Esophagus muscularis mucosa (tissue), 4 donors: ENCODE data around the gene PTBP1. TPM values are rescaled to one million over a fixed set of nuclear protein-coding genes. Genes with fewer than 3 reads are reported as not detected.

Experiments used
- DNase-seq: peaks from one replicate; pipeline ENCODE4 v3.0.0-alpha.2; 2017; ENCODE audit errors: extremely low spot score
- H3K27ac ChIP-seq, 4 donors: fragments of 200-600 bp; sonication (generic); replicated peaks in 1 of 4; 1 replicate in 3 of 4; 2 replicates in 1 of 4; pipeline ENCODE4 v1.5.1; 2016 to 2019; ENCODE audit warnings: mild to moderate bottlenecking in 1 of 4
- H3K27me3 ChIP-seq, 4 donors: fragments of 200-600 bp; sonication (generic); one replicate each; pipeline versions ENCODE4 v1.5.1 to v1.6.0; 2016 to 2019
- H3K36me3 ChIP-seq, 4 donors: fragments of 200-600 bp; sonication (generic); one replicate each; pipeline ENCODE4 v1.5.1; 2016 to 2019
- H3K4me1 ChIP-seq, 4 donors: fragments of 200-600 bp; sonication (generic); one replicate each; pipeline ENCODE4 v1.5.1; 2016 to 2019
- H3K4me3 ChIP-seq, 4 donors: fragments of 200-600 bp; sonication (generic); 1 replicate in 2 of 4; 2 replicates in 2 of 4; pipeline ENCODE4 v1.5.1; 2016 to 2019; ENCODE audit warnings: mild to moderate bottlenecking in 4 of 4, moderate library complexity in 1 of 4
- H3K9me3 ChIP-seq, 4 donors: fragments of 200-600 bp; sonication (generic); 1 replicate in 3 of 4; 2 replicates in 1 of 4; pipeline ENCODE4 v1.5.1; 2016 to 2019
- EP300 ChIP-seq: sonication (generic); formaldehyde crosslinking; IDR thresholded peaks from one replicate; pipeline ENCODE4 v1.6.1; 2017; ENCODE audit warnings: antibody characterized with exemption
- POLR2A ChIP-seq: fragments of 450-650 bp; IDR thresholded peaks from one replicate; pipeline ENCODE4 v1.6.1; 2017; ENCODE audit warnings: antibody characterized with exemption, moderate library complexity, mild to moderate bottlenecking, low read depth
- POLR2AphosphoS5 ChIP-seq, 2 donors: sonication (generic); formaldehyde crosslinking; IDR thresholded peaks; one replicate each; pipeline ENCODE4 v1.6.1; 2017; ENCODE audit warnings: antibody characterized with exemption in 2 of 2
- WGBS: methylation state at CpG from one replicate; pipeline ENCODE4 v1.1.5; 2018; 5-methylcytosine and 5-hydroxymethylcytosine counted together
- intact Hi-C: fragments of 100-400 bp; cut with DNase I; formaldehyde crosslinking; loops from one replicate; pipeline ENCODE4 v1.15.1; 2023
- total RNA-seq, 4 donors: library from RNA; depleted of rRNA; stranded (reverse); fragments of >200 nt; gene quantifications; one replicate each; pipeline versions ENCODE4 v1.1.0 to v1.2.1, GENCODE V29; 2016
- TF ChIP-seq, protein P1 (sequence below), 3 experiments: fragments of 200-600 bp in 2 of 3; fragments of 450-650 bp in 1 of 3; sonication (generic) in 2 of 3; IDR thresholded peaks; one replicate each; pipeline ENCODE4 v1.5.1; 2017 to 2019; ENCODE audit warnings: antibody characterized with exemption in 3 of 3, mild to moderate bottlenecking in 2 of 3, moderate library complexity in 1 of 3

PTBP1 gene
- total RNA-seq, 4 donors from 2014 or later, result 76.8 to 110 (median 95.3) TPM

DNA sequence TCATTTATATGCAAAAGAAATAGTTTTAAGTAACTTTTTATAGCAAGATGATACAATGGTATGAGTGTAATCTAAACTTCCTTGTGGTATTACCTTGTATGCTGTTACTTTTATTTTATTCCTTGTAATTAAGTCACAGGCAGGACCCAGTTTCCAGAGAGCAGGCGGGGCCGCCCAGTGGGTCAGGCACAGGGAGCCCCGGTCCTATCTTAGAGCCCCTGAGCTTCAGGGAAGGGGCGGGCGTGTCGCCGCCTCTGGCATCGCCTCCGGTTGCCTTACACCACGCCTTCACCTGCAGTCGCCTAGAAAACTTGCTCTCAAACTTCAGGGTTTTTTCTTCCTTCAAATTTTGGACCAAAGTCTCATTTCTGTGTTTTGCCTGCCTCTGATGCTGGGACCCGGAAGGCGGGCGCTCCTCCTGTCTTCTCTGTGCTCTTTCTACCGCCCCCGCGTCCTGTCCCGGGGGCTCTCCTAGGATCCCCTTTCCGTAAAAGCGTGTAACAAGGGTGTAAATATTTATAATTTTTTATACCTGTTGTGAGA is 14.3 kb downstream of the PTBP1 start:
- TF ChIP-seq EP300, result no peak
- TF ChIP-seq, protein P1, sequence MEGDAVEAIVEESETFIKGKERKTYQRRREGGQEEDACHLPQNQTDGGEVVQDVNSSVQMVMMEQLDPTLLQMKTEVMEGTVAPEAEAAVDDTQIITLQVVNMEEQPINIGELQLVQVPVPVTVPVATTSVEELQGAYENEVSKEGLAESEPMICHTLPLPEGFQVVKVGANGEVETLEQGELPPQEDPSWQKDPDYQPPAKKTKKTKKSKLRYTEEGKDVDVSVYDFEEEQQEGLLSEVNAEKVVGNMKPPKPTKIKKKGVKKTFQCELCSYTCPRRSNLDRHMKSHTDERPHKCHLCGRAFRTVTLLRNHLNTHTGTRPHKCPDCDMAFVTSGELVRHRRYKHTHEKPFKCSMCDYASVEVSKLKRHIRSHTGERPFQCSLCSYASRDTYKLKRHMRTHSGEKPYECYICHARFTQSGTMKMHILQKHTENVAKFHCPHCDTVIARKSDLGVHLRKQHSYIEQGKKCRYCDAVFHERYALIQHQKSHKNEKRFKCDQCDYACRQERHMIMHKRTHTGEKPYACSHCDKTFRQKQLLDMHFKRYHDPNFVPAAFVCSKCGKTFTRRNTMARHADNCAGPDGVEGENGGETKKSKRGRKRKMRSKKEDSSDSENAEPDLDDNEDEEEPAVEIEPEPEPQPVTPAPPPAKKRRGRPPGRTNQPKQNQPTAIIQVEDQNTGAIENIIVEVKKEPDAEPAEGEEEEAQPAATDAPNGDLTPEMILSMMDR (IDR thresholded peaks at IDR 0.05), result no peak
- TF ChIP-seq POLR2A, result no peak
- TF ChIP-seq POLR2AphosphoS5 (IDR thresholded peaks at IDR 0.05), result no peak
- Histone ChIP-seq H3K27me3 (no peaks in the 10 kb centered on the region), H3K4me3 (no peak overlapping the region), H3K4me1 (no peaks in the 10 kb centered on the region), H3K9me3 (no peaks in the 10 kb centered on the region), H3K27ac (no peak overlapping the region), H3K36me3 (peaks cover 64 to 77% (median 70%) of the 10 kb centered on the region in 4 donors)
- intact Hi-C loops, result no loop called here
- 91% methylated on average over 20 of the region's 20 CpGs for WGBS
- DNase-seq, result no peak

DNA sequence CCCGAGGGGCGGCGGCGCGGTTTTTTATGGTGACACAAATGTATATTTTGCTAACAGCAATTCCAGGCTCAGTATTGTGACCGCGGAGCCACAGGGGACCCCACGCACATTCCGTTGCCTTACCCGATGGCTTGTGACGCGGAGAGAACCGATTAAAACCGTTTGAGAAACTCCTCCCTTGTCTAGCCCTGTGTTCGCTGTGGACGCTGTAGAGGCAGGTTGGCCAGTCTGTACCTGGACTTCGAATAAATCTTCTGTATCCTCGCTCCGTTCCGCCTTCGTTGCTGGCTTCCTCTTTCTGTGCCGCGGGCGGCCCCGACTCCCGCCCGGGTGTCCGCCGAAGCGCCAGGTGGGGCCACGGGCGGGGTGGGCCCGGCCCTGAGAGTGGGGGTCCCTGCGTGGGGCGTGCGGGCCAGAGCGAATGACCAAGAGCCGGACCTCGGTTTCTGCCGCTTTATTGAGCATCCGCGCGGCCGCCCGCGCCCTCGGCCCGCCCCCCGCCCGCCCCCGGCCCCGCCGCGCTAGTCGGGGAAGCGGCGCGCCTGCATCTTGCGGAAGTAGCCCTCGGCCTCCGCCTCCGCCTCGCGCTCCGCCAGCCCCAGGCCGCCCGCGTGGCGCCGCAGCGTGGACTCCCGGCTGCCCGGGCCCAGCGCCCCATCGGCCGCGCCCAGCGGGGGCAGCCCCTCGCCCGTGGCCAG is 14.9 kb downstream of the PTBP1 start:
- DNase-seq, result no peak
- TF ChIP-seq EP300 (no peak), POLR2AphosphoS5 (IDR thresholded peaks at IDR 0.05) (no peak), POLR2A (no peak)
- TF ChIP-seq, protein P1 (IDR thresholded peaks at IDR 0.05), result no peak
- H3K4me3 ChIP-seq, result no peak overlapping the region
- intact Hi-C loops, result no loop called here
- 87% methylated on average over 32 of the region's 80 CpGs for WGBS
- H3K9me3 ChIP-seq, result no peaks in the 10 kb centered on the region
- no peaks in the 10 kb centered on the region for H3K27me3 ChIP-seq
- H3K27ac ChIP-seq, result no peak overlapping the region
- H3K4me1 ChIP-seq, result no peaks in the 10 kb centered on the region
- H3K36me3 ChIP-seq, result peaks cover 58 to 71% (median 64%) of the 10 kb centered on the region in 4 donors

GRCh38 chr19:812747-813218 is 15.5 kb downstream of the PTBP1 start:
- no peak overlapping the region for H3K27ac ChIP-seq
- WGBS, result 90% methylated on average over 38 of the region's 72 CpGs
- no peak for DNase-seq
- intact Hi-C loops, result no loop called here
- H3K27me3 ChIP-seq, result no peaks in the 10 kb centered on the region
- H3K36me3 ChIP-seq, result peaks cover 52 to 65% (median 58%) of the 10 kb centered on the region in 4 donors
- H3K9me3 ChIP-seq, result no peaks in the 10 kb centered on the region
- no peaks in the 10 kb centered on the region for H3K4me1 ChIP-seq
- no peak for TF ChIP-seq POLR2A
- TF ChIP-seq, protein P1 (IDR thresholded peaks at IDR 0.05), result no peak
- TF ChIP-seq EP300, result no peak
- no peak for TF ChIP-seq POLR2AphosphoS5 (IDR thresholded peaks at IDR 0.05)
- H3K4me3 ChIP-seq, result no peak overlapping the region

DNA sequence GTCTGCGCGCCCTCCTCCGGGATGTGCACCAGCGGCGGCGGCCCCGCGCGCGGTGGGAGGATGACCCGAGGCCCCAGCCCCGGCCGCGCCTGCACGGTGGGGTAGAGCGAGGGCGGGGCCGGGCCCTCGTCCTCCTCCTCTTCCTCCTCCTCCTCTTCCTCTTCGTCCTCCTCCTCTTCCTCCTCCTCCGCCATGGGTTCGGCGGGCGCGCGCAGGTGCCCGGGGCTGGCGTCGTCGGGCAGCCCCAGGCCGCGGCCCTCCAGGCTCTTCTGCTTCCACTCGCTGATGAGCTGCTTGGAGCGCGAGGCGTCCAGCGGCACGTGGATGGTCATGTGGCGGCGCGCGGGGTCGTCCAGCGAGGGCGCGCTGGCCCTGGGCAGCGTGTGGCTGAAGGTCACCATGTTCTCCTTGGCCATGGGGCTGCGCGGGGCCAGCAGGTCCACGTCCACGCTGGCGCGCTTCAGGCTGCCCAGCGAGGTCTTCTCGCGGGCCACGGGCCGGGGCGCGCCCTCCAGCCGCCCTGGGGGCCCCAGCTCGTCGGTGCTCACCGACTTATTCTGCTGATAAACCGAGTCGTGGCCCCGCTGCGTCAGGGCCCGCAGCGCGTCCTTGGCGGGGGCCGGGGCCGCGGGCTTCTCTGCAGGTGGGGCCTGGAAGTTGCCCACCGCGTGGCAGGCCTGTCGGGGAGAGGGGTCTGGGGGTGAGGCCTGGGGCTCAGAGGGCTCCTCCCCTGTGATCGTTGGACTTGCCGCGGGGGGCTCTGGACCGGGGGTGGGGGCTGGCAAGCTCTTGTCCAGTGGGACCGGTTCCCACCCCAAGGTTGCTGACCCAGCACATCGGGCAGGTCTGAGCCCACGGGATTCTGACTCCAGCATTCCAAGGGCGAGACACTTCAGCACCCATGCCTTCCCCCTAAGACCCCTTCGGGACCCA is 16.2 kb downstream of the PTBP1 start:
- intact Hi-C loops, result no loop called here
- Histone ChIP-seq H3K9me3 (no peaks in the 10 kb centered on the region), H3K27me3 (no peaks in the 10 kb centered on the region), H3K4me3 (no peak overlapping the region), H3K27ac (no peak overlapping the region), H3K36me3 (peaks cover 45 to 58% (median 51%) of the 10 kb centered on the region in 4 donors), H3K4me1 (no peaks in the 10 kb centered on the region)
- TF ChIP-seq, protein P1 (IDR thresholded peaks at IDR 0.05), result no peak
- no peak for TF ChIP-seq POLR2A
- no peak for TF ChIP-seq POLR2AphosphoS5 (IDR thresholded peaks at IDR 0.05)
- TF ChIP-seq EP300, result no peak
- WGBS, result 94% methylated on average over 36 of the region's 87 CpGs
- no peak for DNase-seq
